Astrocyte of the hippocampus (primary cell): ENCODE data around the gene KCNMB3.
"Not testable (repeated sequence)": the region's sequence is repeated elsewhere in the genome, so short reads cannot be mapped to it uniquely, and the experiment has no call there.

Experiments
- DNase-seq: peaks from one replicate; pipeline ENCODE4 v3.0.0; 2011; ENCODE audit warnings: low read depth, low spot score

Gene KCNMB3

GRCh38 chr3:179264449-179264848 is 13.5 kb upstream of the KCNMB3 start:
- no peak for DNase-seq

- DNase-seq, result no peak
Observed at GRCh38 chr3:179263134-179263533, 12.2 kb upstream of the KCNMB3 start.

GRCh38 chr3:179260949-179261765 is 10.2 kb upstream of the KCNMB3 start:
- DNase-seq, result peak; percentile 89

- DNase-seq, result not testable (repeated sequence)
Observed at GRCh38 chr3:179259959-179260756, 9.2 kb upstream of the KCNMB3 start.

GRCh38 chr3:179258820-179259219 is 7.9 kb upstream of the KCNMB3 start:
- no peak for DNase-seq

- not testable (repeated sequence) for DNase-seq
Observed at GRCh38 chr3:179257742-179258141, 6.8 kb upstream of the KCNMB3 start.

- no peak for DNase-seq
Observed at GRCh38 chr3:179256813-179257212, 5.9 kb upstream of the KCNMB3 start.

GRCh38 chr3:179247289-179248015 is 3.5 kb downstream of the KCNMB3 start:
- DNase-seq, result no peak

GRCh38 chr3:179244878-179245277 is 6.0 kb downstream of the KCNMB3 start:
- DNase-seq, result peak; percentile 90

GRCh38 chr3:179242859-179243258 is 8.1 kb downstream of the KCNMB3 start:
- not testable (repeated sequence) for DNase-seq

GRCh38 chr3:179240299-179240698 is 10.6 kb downstream of the KCNMB3 start:
- not testable (repeated sequence) for DNase-seq

GRCh38 chr3:179236669-179237301 is 14.1 kb downstream of the KCNMB3 start:
- DNase-seq, result no peak

GRCh38 chr3:179234199-179234598 is 16.7 kb downstream of the KCNMB3 start:
- no peak for DNase-seq

- DNase-seq, result no peak
Observed at GRCh38 chr3:179233043-179233442, 17.9 kb downstream of the KCNMB3 start.

GRCh38 chr3:179229177-179229576 is 21.7 kb downstream of the KCNMB3 start:
- DNase-seq, result no peak

GRCh38 chr3:179227349-179227748 is 23.6 kb downstream of the KCNMB3 start:
- DNase-seq, result peak; percentile 37

GRCh38 chr3:179224584-179224983 is 26.3 kb downstream of the KCNMB3 start:
- no peak for DNase-seq

- no peak for DNase-seq
Observed at GRCh38 chr3:179223548-179223947, 27.4 kb downstream of the KCNMB3 start.

- not testable (repeated sequence) for DNase-seq
Observed at GRCh38 chr3:179218213-179218612, 32.7 kb downstream of the KCNMB3 start.

GRCh38 chr3:179215550-179215949 is 35.4 kb downstream of the KCNMB3 start:
- DNase-seq, result not testable (repeated sequence)

- DNase-seq, result no peak
Observed at GRCh38 chr3:179200790-179201189, 50.1 kb downstream of the KCNMB3 start.

GRCh38 chr3:179196700-179197099 is 54.2 kb downstream of the KCNMB3 start:
- no peak for DNase-seq
